Measurements from ENCODE around the gene CD38.
A peak's percentile ranks its signal among the peaks of the same experiment; 100 is the strongest.

CD38 gene

DNA sequence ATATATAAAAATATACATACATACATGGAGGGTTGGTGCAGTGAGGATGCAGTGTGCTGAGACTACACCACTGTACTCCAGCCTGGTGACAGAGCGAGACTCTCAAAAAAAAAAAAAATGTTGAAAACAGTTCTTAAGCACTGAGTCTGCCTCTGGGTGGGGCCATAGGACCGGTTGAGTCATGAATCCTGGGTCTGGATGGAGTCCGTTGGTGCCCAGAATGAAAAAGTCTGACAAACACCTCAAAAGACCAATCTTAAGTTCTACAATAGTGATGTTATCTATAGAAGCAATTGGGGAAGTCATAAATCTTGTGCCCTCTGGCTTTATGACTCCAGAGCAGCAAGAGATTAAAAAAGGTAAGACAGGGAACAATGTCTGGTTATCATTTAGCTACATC lies 90.0 kb downstream of the CD38 start:
- no peak for DNase-seq (ENCODE audit: low read depth)

DNA sequence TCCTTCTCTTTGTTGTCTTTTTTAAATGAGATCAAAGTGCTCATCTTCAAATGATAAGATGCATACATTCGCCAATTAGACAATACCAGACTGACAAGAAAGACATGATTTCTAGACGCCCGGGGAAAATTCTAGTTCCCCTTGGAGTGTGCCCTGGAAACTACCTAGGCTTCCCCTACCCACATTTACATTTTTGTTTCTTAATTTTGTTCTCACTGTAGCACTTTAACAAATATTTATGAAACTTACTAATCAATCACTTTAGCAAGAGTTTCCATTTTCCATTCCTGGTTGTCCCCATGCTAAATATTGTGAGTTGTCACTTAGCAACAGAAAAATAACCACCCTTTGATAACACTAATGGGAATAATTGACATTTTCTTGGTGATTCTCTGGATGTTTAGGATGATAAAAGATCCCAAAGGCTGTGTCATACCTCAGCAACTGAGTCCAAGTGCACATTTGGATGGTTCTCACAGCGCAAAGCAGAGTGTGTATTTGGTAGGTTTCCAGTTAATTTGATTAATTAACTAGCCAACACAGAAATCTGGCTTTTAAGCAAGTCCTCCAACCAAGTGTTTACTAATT lies 90.8 kb downstream of the CD38 start:
- DNase-seq (ENCODE audit: low read depth), result no peak

DNA sequence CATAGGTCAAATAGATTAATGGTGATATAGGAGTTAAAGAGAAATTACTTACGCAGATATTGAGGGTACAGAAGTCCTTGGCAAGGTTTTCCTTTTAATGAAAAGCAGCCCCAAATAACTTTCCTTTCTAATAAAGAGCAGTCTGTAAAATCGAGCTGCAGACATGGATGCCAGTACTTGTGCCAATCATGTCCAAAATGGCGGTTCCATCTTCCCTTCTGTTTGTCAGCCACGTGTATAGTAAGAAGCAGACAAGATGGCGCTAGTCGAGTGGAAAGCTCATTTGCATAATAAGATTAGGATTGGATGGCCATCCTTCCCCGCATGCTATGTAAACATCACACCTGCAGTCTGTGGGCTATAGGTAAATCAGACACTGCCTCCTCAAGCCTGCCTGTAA lies 92.0 kb downstream of the CD38 start:
- no peak for DNase-seq (ENCODE audit: low read depth)

DNA sequence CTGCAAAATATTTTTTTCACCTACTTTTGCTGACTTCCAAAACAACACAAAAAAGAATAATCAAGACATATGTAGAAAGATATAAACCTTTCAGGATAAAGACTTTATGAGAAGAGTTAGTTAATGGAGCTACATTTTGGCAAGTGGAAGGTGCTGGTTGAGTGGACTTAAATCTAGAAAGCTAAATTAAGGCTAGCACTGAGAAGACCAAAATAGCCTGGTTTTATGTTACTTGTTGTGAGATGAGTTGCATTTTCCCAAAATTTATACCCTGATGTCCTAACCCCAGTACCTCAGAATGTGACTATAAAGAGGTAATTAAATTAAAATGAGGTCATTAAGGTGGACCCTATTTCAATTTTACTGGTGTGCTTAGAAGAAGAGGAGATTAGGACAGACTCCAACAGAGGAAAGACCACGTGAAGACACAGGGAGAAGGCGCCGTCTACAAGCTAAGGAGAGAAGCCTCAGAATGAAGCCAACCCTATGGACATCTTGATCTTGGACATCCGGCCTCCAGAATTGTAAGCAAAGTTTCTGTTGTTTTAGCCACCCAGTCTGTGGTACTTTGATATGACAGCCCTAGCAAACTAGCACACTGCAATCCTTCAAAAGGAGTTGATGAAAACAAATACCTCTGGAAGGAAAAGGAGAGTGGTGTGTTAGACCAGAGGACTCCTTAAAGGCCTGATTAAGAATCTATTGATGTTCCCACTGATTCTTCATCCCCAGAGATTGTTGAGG lies 93.0 kb downstream of the CD38 start:
- DNase-seq (ENCODE audit: low read depth), result no peak

DNA sequence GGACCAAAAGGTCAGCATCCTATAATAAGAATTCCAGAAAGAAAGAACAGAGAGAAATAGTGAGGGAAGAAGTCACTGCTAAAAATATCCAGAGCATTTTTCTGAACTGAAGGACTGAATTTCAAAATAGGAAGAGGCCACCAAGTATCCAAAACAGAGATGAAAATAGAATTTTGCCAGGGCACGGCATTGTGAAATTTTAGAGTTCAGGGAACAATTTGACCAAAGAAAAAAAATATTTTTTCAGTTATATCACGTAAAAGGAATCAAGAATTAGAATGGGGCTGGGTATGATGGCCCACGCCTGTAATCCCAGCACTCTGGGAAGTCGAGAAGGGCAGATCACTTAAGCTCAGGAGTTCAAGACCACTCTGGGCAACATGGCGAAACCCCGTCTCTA lies 95.0 kb downstream of the CD38 start:
- DNase-seq (ENCODE audit: low read depth), result no peak

DNA sequence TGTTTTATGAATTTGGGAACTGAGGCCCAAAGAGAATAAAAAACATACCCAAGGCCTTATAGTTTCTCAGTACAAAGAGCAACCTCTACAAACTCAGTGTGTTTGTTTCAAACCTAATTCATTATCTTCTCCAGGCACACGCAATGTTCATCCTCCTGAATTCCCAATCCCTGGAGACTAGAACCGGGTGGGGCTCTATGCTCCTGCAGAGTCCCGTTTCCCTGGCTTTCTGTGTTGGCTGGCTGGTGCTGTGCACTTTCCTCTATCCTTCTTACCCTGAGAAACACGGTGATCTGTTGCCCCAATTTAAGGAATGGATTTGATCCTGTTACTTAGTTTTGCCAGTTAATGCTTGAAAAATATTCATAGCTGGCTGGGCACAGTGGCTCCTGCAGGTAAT lies 96.5 kb downstream of the CD38 start:
- DNase-seq (ENCODE audit: low read depth), result no peak

DNA sequence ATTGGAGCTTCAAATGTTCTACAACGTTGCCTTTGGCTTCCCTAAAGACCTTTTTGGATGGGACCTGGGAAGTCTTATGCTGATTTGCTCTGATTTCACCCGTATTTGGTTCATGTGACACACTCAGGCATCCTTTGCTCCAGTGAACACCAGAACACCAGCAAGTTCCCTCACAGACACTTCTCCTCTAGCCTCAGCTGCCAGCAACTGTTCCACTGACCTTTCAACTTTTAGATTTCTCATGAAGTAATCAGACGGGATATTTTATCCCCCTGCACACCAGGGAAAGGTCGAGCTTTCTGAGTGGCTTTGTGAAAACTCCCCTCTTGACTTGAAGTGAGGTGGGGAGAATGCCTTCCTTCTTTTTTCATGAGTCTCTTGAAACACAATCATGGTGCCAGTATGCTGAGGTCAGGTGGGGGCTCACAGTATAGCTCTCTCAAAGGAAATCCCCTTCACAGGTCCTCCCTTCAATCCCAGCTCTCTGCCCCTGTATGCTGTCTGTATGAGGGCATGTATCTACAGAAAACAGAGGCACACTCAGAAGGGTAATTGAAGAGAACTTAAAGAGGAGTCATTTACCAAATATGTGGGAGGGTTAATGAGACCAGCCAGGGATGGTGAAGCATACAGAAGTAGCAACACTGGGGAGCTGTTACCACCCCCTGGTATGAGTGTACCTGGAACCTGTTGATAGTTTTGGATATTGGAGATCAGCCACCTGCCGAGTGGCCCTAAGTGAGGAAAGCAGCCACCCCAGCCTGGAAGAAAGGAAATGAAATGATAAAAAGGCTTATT lies 97.7 kb downstream of the CD38 start:
- no peak for DNase-seq (ENCODE audit: low read depth)

DNA sequence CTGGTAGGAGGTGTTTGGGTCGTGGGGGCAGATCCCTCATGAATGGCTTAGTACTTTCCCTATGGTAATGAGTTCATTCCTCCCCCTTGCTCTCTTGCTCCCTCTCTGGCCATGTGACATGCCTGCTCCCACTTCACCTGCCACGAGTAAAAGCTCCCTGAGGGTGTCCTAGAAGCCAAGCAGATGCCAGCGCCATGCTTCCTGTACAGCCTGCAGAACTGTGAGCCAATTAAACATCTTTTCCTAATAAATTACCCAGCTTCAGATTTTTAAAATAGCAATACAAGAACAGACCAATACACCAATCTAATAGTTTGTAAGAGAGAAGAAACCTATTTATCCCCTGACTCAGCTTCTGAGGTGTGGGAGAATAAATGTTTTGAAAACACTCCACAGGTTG lies 99.9 kb downstream of the CD38 start:
- no peak for DNase-seq (ENCODE audit: low read depth)

DNA sequence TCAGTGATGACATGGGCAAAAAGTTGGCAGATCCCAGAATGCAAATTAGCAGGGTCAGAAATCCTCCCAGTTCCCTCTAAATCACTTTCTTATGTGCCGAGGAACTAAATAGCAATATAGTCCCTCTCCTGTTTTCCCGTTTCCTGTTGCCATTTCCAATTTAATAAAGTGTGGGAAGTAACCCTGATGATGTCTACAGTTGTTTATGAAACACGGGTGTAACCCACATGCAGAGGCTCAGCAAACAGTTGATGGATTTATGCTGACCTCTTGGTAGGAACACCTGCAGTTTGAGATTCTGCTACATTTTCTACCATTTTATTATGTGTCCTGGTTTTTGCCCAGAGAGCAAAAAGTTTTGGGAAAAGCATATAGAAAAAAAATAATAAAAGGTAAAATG lies 103.7 kb downstream of the CD38 start:
- no peak for DNase-seq (ENCODE audit: low read depth)

DNA sequence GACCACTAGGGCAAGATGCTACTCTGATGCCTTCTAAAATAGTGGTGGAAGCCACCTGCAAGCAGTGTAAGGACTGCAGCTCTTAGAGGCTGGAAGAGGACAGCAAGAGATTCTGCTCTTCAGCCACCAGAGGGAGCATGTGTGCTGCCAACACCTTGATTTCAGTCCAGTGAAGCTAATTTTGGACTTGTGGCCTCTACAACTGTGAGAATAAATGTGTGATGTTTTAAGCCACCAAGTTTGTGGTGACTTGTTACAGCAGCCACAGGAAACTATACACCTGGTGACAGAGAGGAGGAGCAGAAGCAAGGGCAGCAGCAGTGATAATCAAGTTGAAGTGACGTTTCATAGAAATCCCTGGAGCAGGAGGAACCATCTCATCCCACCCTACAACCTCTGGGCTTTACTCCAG lies 104.6 kb downstream of the CD38 start:
- DNase-seq (ENCODE audit: low read depth), result peak; percentile 83

DNA sequence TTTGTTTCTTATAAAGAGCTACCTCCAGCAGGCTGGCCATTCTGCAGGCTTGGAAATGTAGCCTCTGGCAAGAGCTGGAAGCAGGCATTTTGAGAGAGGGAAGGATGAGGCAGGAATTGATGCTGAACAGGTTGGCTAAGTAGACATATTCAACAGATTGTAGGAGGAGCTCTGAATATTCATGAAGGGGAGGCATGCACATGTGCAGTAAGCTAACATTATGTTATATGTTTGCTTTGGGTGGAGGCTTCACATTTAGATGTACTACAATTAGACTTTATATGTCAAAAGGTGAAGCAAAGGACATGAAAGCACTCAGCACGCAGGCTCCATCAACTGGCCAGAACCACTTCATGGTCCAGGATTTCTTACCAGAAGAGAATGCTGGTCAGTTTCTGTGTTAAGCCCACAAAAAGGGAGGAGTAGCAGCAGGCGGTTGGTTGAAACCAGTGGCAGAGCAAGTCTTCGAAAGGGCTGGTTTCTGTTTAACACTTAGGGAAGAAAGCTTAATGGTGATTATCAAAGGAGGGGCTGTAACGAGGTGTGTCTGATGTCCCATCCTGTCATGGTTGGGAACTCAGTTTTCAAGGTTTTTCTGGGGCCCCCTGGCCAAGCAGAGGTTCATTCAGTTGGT lies 105.6 kb downstream of the CD38 start:
- no peak for DNase-seq (ENCODE audit: low read depth)

DNA sequence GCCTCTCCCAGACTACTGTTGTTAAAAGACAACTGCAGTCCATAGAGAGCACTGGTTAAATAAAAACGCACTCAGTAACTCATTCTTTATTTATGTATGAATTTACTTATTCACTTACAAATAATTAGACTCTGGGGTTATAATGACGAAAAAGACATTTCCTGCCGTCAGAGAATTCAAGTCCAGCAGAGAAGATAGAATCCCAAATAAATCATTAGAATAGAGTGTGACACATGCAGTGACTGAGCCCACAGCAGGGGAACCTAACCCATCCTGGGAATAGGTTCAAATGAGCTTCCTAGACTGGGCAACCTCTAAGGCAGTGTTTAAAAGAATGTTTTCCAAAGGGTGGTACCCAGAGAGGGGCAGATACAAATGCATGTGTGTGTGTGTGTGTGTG lies 106.5 kb downstream of the CD38 start:
- no peak for DNase-seq (ENCODE audit: low read depth)

DNA sequence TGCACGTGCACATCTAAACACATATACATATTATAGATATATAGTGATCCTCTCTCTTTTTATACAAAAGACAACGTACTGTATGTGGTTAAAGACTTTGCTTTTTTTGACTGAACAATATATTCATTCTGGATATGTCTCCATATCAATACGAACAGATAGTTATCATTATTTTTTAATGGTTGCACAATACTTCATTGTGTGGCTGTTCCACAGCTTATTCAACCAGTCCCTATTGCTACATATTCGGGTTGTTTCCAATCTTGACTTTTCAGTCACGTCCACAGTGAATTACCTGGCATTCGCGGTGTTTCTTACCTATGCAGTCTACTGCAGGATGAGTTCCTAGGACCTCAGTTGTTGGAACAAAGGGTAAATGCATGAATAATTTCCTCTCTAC lies 107.3 kb downstream of the CD38 start:
- DNase-seq (ENCODE audit: low read depth), result no peak

DNA sequence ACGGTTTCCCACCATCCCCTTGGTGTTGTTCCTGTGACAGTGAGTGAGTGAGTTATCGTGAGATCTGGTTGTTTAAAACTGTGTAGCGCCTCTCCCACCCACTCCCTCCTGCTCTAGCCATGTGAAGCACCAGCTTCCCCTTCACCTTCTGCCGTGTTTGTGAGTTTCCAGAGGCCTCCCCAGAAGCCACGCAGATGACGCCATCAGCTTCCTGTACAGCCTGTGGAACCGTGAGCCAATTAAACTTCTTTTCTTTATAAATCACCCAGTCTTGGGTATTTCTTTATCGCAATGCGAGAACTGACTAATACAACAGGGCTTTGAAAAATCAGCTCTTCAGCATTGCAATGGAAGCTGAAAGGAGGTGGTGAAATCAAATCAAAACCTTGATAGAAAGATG lies 110.4 kb downstream of the CD38 start:
- peak; percentile 48 for DNase-seq (ENCODE audit: low read depth)

DNA sequence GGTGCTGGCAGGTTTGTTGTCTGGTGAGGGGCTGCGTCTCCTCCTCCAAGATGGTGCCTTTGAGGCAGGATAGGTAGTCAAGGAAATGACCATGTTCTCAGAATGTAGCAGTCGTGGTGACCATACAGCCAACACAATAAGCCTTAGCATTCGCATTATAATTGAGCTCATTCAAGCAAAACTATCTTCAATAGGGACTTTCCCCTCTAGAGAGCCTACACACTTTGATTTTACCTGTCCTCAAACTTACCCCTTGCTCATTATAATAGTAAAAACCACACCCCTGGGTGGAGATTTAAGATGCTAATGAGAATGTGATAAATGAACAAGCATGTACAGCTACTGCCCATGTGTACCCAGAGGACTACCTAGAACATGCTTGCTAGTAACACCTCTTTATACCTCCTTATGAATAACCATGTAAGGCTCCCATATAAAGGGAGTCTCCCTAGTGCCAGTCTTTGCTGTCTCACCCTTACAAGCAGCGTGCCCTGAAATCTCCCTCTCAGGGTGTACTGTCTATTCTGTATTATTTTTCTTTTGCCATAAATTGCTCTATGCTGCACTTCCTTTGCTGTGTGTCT lies 112.2 kb downstream of the CD38 start:
- no peak for DNase-seq (ENCODE audit: low read depth)

DNA sequence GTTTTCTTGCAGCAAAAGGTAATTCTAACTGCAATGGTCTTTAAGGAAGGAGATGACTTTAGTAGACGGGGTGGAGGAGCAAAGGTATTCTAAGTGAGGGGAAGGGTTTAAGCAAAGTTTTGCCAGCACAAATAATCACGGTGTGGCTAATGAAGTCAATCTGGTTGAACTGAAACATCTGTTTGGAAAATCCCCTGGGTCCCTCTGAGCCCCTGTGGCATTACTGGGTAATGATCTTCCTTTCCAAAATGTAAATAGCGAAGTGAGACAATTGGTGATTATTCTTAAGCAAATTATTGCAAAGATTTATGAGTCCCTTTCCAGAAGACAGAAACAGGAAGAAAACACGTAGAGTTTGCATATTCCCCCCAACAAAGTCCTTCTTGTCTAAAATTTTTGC lies 113.2 kb downstream of the CD38 start:
- DNase-seq (ENCODE audit: low read depth), result no peak

DNA sequence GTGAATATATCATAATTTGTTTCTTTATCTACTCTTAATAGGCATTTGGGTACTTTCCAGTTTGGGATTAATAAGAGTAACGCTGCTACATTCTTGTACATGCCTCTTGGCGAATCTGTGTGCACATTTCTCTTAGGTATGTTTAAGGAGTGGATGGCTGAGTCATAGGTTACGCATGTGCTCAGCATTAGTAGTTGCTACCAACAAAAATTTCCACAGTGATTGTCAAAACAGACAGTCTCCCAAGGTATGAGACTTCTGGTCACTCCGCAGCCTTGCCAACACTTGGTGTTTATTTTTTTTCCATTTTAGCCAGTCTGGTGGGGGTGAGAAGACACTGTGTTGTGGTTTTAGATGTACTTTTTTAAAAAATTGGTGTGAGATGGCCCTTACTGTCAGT lies 115.8 kb downstream of the CD38 start:
- peak; percentile 99 for DNase-seq (ENCODE audit: low read depth)

DNA sequence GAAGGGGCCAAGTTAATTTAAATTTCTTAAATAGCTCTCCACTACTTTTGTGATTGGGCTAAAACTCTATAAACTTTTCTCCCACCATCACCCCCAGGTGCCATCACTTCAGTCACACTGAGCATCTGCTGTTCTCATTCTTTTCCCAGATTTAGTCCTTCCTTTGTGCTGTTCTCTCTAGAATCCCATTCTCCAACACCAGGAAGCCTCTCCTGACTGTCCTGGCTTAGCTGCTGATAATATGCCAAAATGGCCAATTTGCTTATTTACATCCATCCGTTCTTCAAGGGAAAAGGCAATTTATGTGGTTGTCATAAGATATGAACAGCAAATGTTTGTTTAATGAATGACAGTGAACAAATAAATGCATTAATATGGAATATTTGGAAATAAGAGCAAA lies 116.3 kb downstream of the CD38 start:
- DNase-seq (ENCODE audit: low read depth), result no peak

DNA sequence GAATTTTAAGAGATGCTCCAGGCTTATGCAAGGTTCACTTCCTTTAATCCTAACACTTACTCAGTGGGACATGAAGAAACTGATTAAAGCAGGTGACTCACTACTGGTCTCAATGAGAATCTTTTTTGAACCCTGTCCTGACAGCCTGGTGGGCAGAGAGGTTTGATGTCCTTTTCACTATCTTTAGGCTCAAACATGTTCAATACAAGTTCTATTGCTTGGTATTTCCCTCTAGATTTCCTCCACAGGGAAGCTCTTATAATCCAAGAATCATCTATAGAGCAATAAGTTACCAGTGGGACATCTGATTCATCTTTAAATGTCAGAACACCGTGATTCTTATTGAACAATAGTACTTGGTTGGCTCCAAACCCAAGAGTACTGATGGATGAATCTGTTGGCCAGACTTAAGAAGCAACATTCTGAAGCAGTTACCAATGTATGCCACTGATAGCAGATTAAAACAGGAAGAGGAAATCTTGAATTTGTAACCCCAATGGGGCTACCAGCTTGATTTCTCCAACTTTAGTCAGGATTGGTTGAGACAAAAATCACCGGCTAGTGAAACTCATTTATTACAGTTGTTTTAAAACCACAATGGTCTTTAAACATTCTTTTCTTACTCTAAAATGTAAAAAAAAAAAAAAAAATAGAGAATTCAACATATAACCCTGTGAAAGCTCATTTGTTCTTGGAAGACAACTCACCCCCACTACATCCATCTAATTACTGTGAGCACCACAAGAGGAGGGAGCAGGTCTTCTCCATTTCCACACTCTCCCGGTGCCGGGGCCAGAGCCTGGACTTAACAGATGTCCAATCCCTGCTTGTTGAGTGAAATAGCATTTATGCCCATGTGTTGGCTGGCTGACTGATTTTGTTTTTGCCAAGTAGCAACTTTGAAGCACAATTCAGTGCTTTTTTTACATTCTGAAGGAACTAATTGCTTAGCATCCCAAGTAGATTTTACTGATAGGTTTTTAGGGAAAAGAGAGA lies 117.1 kb downstream of the CD38 start:
- DNase-seq (ENCODE audit: low read depth), result peak; percentile 50

DNA sequence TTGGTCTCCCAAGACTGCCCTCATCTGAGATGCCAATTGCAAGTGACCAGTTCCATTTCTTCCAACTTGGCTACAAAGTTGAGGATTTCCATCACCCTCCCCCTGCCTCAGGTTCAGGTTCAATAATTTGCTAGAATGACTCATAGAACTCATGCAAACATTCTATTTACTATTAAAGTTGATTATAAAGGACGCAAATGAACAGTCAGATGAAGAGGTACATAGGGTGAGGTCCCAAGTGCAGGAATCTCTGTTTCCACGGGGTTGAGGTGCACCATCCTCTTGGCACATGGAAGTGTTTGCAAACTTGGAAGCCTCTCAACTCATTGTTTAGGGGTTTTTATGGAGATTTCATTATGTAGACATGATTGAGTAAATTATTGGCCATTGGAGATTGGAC lies 119.4 kb downstream of the CD38 start:
- no peak for DNase-seq (ENCODE audit: low read depth)

DNA sequence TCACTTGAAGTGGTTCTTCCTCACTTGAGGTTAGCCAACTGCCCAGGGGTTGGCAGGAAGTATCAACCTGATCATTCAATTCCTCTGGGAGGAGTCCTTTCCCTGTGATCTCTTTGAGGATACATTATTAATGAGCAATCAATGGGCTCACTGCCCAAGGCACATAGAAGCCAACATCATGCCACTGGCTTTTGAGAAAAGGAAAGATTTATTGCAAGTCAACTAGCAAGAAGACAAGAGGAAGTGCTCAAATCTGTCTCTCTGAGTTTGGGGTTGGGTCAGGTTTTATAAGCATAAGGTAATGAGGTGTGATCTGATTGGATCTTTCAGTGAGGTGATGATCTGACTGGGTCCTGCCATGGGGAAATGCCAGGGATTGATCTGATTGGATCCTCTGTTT lies 120.8 kb downstream of the CD38 start:
- no peak for DNase-seq (ENCODE audit: low read depth)
